Esophagus muscularis mucosa (tissue), 4 donors: ENCODE results near the gene SCARB2.

ENCODE experiments used
- EP300 ChIP-seq: sonication (generic); formaldehyde crosslinking; IDR thresholded peaks from one replicate; pipeline ENCODE4 v1.6.1; 2017; ENCODE audit warnings: antibody characterized with exemption
- POLR2AphosphoS5 ChIP-seq, 2 donors: sonication (generic); formaldehyde crosslinking; IDR thresholded peaks; one replicate each; pipeline ENCODE4 v1.6.1; 2017; ENCODE audit warnings: antibody characterized with exemption in 2 of 2
- TF ChIP-seq, protein P1 (sequence below), 3 experiments: fragments of 200-600 bp in 2 of 3; fragments of 450-650 bp in 1 of 3; sonication (generic) in 2 of 3; IDR thresholded peaks; one replicate each; pipeline ENCODE4 v1.5.1; 2017 to 2019; ENCODE audit warnings: antibody characterized with exemption in 3 of 3, mild to moderate bottlenecking in 2 of 3, moderate library complexity in 1 of 3

DNA sequence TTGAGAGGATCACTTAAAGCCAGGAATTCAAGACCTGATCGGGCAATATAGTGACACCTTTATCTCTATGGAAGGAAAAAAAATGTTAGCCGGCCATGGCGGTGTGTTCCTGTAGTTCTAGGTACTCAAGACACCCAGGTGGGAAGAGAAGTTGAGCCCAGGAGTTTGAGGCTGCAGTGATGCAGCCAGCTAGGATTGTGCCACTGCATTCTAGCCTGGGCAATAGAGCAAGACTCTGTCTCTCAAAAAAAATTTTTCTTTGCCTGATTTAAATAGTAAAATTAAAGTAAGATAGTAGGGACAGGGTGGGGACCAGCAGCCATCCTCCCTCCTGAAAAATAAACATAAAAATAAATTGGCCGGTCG, 21.0 kb upstream of the SCARB2 start:
- no peak for TF ChIP-seq EP300
- TF ChIP-seq, protein P1, sequence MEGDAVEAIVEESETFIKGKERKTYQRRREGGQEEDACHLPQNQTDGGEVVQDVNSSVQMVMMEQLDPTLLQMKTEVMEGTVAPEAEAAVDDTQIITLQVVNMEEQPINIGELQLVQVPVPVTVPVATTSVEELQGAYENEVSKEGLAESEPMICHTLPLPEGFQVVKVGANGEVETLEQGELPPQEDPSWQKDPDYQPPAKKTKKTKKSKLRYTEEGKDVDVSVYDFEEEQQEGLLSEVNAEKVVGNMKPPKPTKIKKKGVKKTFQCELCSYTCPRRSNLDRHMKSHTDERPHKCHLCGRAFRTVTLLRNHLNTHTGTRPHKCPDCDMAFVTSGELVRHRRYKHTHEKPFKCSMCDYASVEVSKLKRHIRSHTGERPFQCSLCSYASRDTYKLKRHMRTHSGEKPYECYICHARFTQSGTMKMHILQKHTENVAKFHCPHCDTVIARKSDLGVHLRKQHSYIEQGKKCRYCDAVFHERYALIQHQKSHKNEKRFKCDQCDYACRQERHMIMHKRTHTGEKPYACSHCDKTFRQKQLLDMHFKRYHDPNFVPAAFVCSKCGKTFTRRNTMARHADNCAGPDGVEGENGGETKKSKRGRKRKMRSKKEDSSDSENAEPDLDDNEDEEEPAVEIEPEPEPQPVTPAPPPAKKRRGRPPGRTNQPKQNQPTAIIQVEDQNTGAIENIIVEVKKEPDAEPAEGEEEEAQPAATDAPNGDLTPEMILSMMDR (IDR thresholded peaks at IDR 0.05) = no peak
- TF ChIP-seq POLR2AphosphoS5 (IDR thresholded peaks at IDR 0.05) = no peak
